Panc1 (cell line): ENCODE data around the gene ERO1A. TPM values are rescaled to one million over a fixed set of nuclear protein-coding genes. Genes with fewer than 3 reads are reported as not detected.

Experiments
- ATAC-seq: fragments of 200-7000 bp; cut with Tn5 transposase; 2 replicates; pipeline ENCODE4 v1.9.1; 2020; ENCODE audit warnings: mild to moderate bottlenecking, moderate library complexity
- BruUV-seq: library from RNA; stranded (reverse); fragments of 400-500 nt; replicated peaks from 2 replicates; lab custom pipeline; 2021; lab: Mats Ljungman, UMichigan
- CTCF ChIA-PET: fragments of 300-600 bp; sonication (Branson Sonifier 250); formaldehyde crosslinking; loops from one replicate; lab custom pipeline; 2022; ENCODE audit warnings: antibody characterized with exemption; lab: Charles Lee
- POLR2A ChIA-PET: fragments of 300-600 bp; sonication (Branson Sonifier 250); formaldehyde crosslinking; loops from one replicate; lab custom pipeline; 2022; ENCODE audit warnings: antibody characterized with exemption; lab: Charles Lee
- DNase-seq: peaks from one replicate; pipeline ENCODE4 v3.0.0-alpha.2; 2010; ENCODE audit warnings: low read depth, low spot score
- H3K27ac ChIP-seq: 2 replicates; pipeline ENCODE4 v1.5.1; 2011; ENCODE audit warnings: mild to moderate bottlenecking, low read length, inconsistent platforms
- H3K27me3 ChIP-seq: fragments of 200-500 bp; sonication (Bioruptor generic); 2 replicates; pipeline ENCODE4 v1.6.0; 2014; ENCODE audit warnings: low read length, inconsistent platforms; ENCODE audit not compliant: control insufficient read depth, insufficient read depth
- H3K36me3 ChIP-seq: fragments of 200-500 bp; sonication (Bioruptor generic); 2 replicates; pipeline ENCODE4 v1.5.1; 2014; ENCODE audit warnings: inconsistent platforms, mild to moderate bottlenecking, low read length, moderate library complexity; ENCODE audit not compliant: control insufficient read depth, insufficient read depth
- H3K4me1 ChIP-seq: 2 replicates; pipeline ENCODE4 v1.5.1; 2011; ENCODE audit warnings: inconsistent platforms, mild to moderate bottlenecking, low read length, moderate library complexity; ENCODE audit not compliant: control insufficient read depth, insufficient read depth
- H3K4me3 ChIP-seq, 2 experiments: 2 replicates each; pipeline ENCODE4 v1.5.1; 2011 to 2012; ENCODE audit warnings: low read depth in 2 of 2, low read length in 2 of 2, mild to moderate bottlenecking in 2 of 2, inconsistent platforms in 1 of 2, moderate library complexity in 1 of 2
- H3K9me3 ChIP-seq: fragments of 200-500 bp; sonication (Bioruptor generic); 2 replicates; pipeline ENCODE4 v1.5.1; 2014; ENCODE audit warnings: low read depth, mild to moderate bottlenecking, inconsistent platforms, low read length, moderate library complexity; ENCODE audit not compliant: control insufficient read depth, insufficient read depth
- POLR2AphosphoS5 ChIP-seq: IDR thresholded peaks from 2 replicates; pipeline ENCODE4 v1.6.1; 2012; ENCODE audit warnings: mild to moderate bottlenecking, low read depth, low read length, moderate library complexity
- SIN3A ChIP-seq: IDR thresholded peaks from 2 replicates; pipeline ENCODE4 v1.6.1; 2012; ENCODE audit warnings: low read depth, mild to moderate bottlenecking, low read length, moderate library complexity, borderline replicate concordance; ENCODE audit not compliant: insufficient read depth
- TCF7L2 ChIP-seq: IDR thresholded peaks from 2 replicates; pipeline ENCODE4 v1.6.1; 2011; ENCODE audit warnings: mild to moderate bottlenecking, low read depth, low read length, inconsistent platforms
- in situ Hi-C: cut with HindIII; loops from 2 replicates; pipeline ENCODE4 v1.10.0; 2016; ENCODE audit warnings: low sequenced_read_pairs, low pct_unique_long_range_greater_than_20kb
- intact Hi-C: fragments of 100-400 bp; cut with micrococcal nuclease; formaldehyde crosslinking; loops from one replicate; pipeline ENCODE4 v1.10.0; 2022; ENCODE audit not compliant: unreplicated experiment
- total RNA-seq: library from RNA; stranded (reverse); gene quantifications from one replicate; pipeline ENCODE4 v1.2.1, GENCODE V29; 2021; ENCODE audit not compliant: unreplicated experiment
- TF ChIP-seq, protein P1 (sequence below), 2 experiments: IDR thresholded peaks; 2 replicates each; pipeline ENCODE4 v1.6.1; 2011 to 2012; ENCODE audit warnings: low read depth in 2 of 2, control low read depth in 1 of 2, low read length in 1 of 2, mild to moderate bottlenecking in 1 of 2, moderate library complexity in 1 of 2; ENCODE audit not compliant: insufficient read depth in 1 of 2
- TF ChIP-seq, protein P2 (sequence below): fragments of 450-650 bp; IDR thresholded peaks from 2 replicates; pipeline ENCODE4 v1.5.1; 2017; ENCODE audit warnings: mild to moderate bottlenecking

Gene ERO1A
- total RNA-seq, 1 experiment from 2014 or later, result 83.3 TPM

DNA sequence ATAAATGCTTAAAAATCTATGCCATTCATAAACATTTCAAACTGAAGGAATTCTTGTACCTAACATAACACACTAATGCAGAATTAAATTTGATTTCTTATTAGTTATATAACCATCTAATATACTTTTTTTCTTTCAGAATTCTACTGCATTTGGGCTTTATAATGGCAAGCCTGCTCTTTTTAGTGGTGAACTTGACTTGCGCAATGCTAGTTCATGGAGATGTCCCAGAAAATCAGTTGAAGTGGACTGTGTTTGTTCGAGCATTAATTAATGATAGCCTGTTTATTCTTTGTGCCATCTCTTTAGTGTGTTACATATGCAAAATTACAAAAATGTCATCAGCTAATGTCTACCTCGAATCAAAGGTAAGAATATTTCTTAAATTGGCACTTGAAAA, 95.4 kb downstream of the ERO1A start:
- in situ Hi-C loops, result no loop called here
- TF ChIP-seq POLR2AphosphoS5, result no peak
- no peak for TF ChIP-seq TCF7L2
- TF ChIP-seq, protein P1, sequence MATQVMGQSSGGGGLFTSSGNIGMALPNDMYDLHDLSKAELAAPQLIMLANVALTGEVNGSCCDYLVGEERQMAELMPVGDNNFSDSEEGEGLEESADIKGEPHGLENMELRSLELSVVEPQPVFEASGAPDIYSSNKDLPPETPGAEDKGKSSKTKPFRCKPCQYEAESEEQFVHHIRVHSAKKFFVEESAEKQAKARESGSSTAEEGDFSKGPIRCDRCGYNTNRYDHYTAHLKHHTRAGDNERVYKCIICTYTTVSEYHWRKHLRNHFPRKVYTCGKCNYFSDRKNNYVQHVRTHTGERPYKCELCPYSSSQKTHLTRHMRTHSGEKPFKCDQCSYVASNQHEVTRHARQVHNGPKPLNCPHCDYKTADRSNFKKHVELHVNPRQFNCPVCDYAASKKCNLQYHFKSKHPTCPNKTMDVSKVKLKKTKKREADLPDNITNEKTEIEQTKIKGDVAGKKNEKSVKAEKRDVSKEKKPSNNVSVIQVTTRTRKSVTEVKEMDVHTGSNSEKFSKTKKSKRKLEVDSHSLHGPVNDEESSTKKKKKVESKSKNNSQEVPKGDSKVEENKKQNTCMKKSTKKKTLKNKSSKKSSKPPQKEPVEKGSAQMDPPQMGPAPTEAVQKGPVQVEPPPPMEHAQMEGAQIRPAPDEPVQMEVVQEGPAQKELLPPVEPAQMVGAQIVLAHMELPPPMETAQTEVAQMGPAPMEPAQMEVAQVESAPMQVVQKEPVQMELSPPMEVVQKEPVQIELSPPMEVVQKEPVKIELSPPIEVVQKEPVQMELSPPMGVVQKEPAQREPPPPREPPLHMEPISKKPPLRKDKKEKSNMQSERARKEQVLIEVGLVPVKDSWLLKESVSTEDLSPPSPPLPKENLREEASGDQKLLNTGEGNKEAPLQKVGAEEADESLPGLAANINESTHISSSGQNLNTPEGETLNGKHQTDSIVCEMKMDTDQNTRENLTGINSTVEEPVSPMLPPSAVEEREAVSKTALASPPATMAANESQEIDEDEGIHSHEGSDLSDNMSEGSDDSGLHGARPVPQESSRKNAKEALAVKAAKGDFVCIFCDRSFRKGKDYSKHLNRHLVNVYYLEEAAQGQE (IDR thresholded peaks at IDR 0.05; ENCODE audit: insufficient read depth in 1 of 2, low read depth in 2 of 2, low read length in 1 of 2), result no peak
- Histone ChIP-seq H3K27ac (no peak overlapping the region), H3K4me1 (no peaks in the 10 kb centered on the region), H3K36me3 (no peaks in the 10 kb centered on the region), H3K27me3 (no peaks in the 10 kb centered on the region), H3K4me3 (no peak overlapping the region), H3K9me3 (no peaks in the 10 kb centered on the region)
- DNase-seq (no peak), ATAC-seq (no peak)
- no TSS peak for BruUV-seq
- ChIA-PET POLR2A (no interaction called here), CTCF (interaction anchor here (0.7 kb wide), 1 partner anchor 362 kb away, joined by 4 read pairs; no protein-coding TSS in a partner anchor)
- intact Hi-C loops, result no loop called here

DNA sequence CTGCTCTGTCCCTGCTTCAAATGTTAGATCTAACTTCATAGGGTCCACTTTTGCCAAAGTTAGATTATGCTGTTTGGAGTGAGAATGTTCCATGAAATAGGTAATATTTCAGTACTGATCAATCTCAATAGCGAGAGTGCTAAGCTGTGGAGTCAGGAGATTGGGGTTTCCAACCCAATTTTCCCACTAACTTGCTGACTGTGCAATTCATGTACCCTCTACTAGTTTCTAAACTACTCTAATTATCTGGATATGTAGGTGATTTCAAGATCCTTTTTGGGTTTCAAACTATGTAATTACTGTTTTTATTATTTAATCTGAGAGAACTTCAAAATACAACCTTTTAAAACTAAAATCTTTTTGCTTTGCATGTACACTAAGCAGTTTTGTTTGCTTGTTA, 96.8 kb downstream of the ERO1A start:
- H3K27me3 ChIP-seq, result no peaks in the 10 kb centered on the region
- no peaks in the 10 kb centered on the region for H3K36me3 ChIP-seq
- ChIA-PET CTCF (no interaction called here), POLR2A (interaction anchor here (0.6 kb wide), 1 partner anchor 36 kb away, joined by 3 read pairs; no protein-coding TSS in a partner anchor)
- ATAC-seq (no peak), DNase-seq (no peak)
- no TSS peak for BruUV-seq
- in situ Hi-C loops, result no loop called here
- no peaks in the 10 kb centered on the region for H3K9me3 ChIP-seq
- intact Hi-C loops, result no loop called here
- H3K4me3 ChIP-seq, result no peak overlapping the region
- no peak overlapping the region for H3K27ac ChIP-seq
- H3K4me1 ChIP-seq, result no peaks in the 10 kb centered on the region
- TF ChIP-seq, protein P2, sequence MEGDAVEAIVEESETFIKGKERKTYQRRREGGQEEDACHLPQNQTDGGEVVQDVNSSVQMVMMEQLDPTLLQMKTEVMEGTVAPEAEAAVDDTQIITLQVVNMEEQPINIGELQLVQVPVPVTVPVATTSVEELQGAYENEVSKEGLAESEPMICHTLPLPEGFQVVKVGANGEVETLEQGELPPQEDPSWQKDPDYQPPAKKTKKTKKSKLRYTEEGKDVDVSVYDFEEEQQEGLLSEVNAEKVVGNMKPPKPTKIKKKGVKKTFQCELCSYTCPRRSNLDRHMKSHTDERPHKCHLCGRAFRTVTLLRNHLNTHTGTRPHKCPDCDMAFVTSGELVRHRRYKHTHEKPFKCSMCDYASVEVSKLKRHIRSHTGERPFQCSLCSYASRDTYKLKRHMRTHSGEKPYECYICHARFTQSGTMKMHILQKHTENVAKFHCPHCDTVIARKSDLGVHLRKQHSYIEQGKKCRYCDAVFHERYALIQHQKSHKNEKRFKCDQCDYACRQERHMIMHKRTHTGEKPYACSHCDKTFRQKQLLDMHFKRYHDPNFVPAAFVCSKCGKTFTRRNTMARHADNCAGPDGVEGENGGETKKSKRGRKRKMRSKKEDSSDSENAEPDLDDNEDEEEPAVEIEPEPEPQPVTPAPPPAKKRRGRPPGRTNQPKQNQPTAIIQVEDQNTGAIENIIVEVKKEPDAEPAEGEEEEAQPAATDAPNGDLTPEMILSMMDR, result no peak
- TF ChIP-seq, protein P1 (IDR thresholded peaks at IDR 0.05; ENCODE audit: insufficient read depth in 1 of 2, low read depth in 2 of 2, low read length in 1 of 2), result no peak
- TF ChIP-seq POLR2AphosphoS5, result no peak
- TF ChIP-seq SIN3A, result no peak
- no peak for TF ChIP-seq TCF7L2
